GM12801 (cell line): ENCODE data around the gene RGP1.

Experiments used
- CTCF ChIP-seq: IDR thresholded peaks from one replicate; pipeline ENCODE4 v1.5.1; 2011; ENCODE audit warnings: control low read depth; ENCODE audit not compliant: insufficient read length; ENCODE audit errors: extremely low read depth

RGP1 gene

GRCh38 chr9:35748242-35748857 is 737 bp upstream of the RGP1 start:
- no peak for TF ChIP-seq CTCF

- no peak for TF ChIP-seq CTCF
Measured at GRCh38 chr9:35749515-35750255, 598 bp downstream of the RGP1 start.

- no peak for TF ChIP-seq CTCF
Measured at GRCh38 chr9:35750256-35750531, 1.1 kb downstream of the RGP1 start.

- TF ChIP-seq CTCF, result no peak
Measured at GRCh38 chr9:35753466-35753865, 4.4 kb downstream of the RGP1 start.

GRCh38 chr9:35754264-35754663 is 5.2 kb downstream of the RGP1 start, which contains the start of gene MSMP:
Gene MSMP, minus strand, starts transcription at chr9:35754276. Its CDS starts 147 bp downstream, at chr9:35754129.
- no peak for TF ChIP-seq CTCF

- no peak for TF ChIP-seq CTCF
Measured at GRCh38 chr9:35755071-35755470, 6.0 kb downstream of the RGP1 start.

- TF ChIP-seq CTCF, result no peak
Measured at GRCh38 chr9:35756275-35757225, 7.5 kb downstream of the RGP1 start.
